CD4-positive, alpha-beta T cell treated with Interleukin-17A for 1 hour (primary cell): ENCODE data around the gene ANO1.
"Not testable (repeated sequence)": the region's sequence is repeated elsewhere in the genome, so short reads cannot be mapped to it uniquely, and the experiment has no call there.

Experiments used
- DNase-seq: peaks from one replicate; pipeline ENCODE4 v3.0.0-alpha.2; 2020

Gene ANO1

DNA sequence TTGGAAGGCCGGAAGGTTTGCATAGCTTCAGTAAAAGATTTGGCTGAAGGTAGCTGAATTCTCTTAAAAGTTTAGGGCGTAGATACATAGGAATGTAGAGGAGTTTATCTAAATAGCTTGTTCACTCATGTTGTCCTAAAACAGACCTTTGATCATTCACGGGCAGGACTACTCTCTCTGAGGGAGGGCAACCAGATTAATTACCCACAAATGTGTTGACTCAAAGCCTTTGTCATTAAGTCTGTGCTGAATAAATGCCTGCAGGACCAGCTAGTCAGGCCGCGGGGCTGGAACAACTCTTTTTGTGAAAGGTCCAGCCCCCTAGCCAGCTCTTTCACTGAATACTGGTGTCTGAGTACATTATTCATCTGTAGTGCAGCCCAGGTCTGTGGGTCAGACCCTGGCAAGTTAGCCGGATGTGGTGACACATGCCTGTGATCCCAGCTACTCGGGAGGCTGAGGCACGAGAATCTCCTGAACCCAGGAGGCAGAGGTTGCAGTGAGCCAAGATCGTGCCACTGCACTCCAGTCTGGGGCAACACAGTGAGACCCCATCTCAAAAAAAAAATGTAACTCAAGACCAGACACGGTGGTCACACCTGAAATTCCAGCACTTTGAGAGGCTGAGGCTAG is 122.2 kb downstream of the ANO1 start:
- DNase-seq: no peak

- DNase-seq: not testable (repeated sequence)
Observed at GRCh38 chr11:70201047-70201446, 122.9 kb downstream of the ANO1 start.

- DNase-seq: no peak
Observed at GRCh38 chr11:70201882-70202861, 124.1 kb downstream of the ANO1 start.

- DNase-seq: peak; percentile 94
Observed at GRCh38 chr11:70202920-70203750, 125.0 kb downstream of the ANO1 start, which contains the start of gene FADD. Gene FADD, plus strand, starts transcription at chr11:70203296. Its CDS starts 164 bp downstream, at chr11:70203460.

- DNase-seq: peak; percentile 92
Observed at GRCh38 chr11:70203751-70204465, 125.8 kb downstream of the ANO1 start.

GRCh38 chr11:70204466-70204799 is 126.3 kb downstream of the ANO1 start:
- no peak for DNase-seq

- no peak for DNase-seq
Observed at GRCh38 chr11:70205049-70205725, 127.1 kb downstream of the ANO1 start.

- peak; percentile 12 for DNase-seq
Observed at GRCh38 chr11:70205766-70206165, 127.6 kb downstream of the ANO1 start.

DNA sequence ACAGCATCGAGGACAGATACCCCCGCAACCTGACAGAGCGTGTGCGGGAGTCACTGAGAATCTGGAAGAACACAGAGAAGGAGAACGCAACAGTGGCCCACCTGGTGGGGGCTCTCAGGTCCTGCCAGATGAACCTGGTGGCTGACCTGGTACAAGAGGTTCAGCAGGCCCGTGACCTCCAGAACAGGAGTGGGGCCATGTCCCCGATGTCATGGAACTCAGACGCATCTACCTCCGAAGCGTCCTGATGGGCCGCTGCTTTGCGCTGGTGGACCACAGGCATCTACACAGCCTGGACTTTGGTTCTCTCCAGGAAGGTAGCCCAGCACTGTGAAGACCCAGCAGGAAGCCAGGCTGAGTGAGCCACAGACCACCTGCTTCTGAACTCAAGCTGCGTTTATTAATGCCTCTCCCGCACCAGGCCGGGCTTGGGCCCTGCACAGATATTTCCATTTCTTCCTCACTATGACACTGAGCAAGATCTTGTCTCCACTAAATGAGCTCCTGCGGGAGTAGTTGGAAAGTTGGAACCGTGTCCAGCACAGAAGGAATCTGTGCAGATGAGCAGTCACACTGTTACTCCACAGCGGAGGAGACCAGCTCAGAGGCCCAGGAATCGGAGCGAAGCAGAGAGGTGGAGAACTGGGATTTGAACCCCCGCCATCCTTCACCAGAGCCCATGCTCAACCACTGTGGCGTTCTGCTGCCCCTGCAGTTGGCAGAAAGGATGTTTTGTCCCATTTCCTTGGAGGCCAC is 128.3 kb downstream of the ANO1 start:
- no peak for DNase-seq

GRCh38 chr11:70206982-70207376 is 128.9 kb downstream of the ANO1 start:
- DNase-seq: no peak

DNA sequence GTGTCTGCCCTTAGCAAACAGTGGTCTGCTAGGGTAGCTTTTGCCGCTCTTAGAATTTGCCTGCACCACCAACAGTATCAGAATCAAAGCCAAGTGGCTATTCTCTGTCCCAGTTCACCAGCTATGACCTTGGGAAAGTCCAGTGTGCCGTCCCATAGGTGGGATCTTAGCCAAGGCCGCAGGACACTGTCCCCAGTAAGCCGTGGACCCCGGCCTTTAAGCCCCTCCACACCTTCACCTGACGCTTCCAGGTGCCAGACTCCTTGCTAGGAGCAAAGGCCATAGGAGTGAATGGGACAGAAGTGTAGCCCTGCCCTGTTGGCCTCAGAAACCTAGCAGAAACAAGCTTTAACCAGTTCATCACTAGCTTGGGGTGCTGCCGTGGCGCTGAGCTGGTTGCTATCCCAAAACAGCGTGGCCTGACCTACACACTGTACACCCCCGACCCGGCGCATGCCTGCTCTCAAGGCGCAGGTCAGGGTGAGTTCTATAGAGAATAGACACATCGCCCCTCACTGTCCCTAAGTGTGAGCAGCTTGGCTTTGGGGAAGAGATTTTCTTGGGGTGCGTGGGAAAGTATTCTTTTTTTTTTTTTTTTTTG is 129.5 kb downstream of the ANO1 start:
- no peak for DNase-seq

DNA sequence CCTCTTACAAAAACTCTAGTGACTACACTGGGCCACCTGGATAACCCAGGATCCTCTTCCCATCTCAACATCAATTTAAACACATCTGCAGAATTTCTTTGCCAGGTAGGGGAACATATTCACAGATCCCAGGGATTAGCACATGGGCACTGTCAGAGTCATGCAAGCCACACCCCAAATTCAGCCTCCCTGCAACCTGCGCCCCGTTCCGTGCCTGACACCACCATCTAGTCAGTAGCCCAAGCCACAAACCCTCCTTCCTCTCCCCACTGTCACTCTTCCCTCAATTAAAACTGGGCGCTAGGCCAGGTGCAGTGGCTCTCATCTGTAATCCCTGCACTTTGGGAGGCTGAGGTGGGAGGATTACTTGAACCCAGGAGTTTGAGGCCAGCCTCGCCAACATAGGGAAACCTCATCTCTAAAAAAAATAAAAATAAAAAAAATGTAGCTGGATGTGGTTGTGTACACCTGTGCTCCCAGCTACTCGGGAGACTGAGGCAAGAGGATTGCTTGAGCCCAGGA is 131.3 kb downstream of the ANO1 start:
- DNase-seq: no peak

DNA sequence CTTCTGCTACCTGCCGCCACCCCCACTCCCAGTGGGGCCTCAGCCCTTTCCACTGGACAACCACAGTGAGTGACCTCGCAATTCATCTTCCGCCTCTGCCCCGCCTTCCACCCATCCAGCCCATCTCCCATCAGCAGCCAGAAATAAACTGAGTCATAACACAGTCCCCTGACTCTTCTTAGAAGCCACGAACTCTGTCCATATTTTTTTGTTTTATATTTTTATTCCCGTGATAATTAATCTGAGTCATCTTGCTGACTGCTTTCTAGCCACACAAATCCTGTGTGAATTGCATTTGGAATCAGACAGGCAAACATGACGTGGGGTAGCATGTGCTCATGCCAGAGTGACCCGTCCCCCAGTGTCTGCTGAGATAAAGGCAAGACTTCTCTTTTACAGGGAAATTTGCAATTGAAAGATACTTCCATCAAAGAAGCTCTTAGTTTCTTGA is 132.0 kb downstream of the ANO1 start:
- no peak for DNase-seq

DNA sequence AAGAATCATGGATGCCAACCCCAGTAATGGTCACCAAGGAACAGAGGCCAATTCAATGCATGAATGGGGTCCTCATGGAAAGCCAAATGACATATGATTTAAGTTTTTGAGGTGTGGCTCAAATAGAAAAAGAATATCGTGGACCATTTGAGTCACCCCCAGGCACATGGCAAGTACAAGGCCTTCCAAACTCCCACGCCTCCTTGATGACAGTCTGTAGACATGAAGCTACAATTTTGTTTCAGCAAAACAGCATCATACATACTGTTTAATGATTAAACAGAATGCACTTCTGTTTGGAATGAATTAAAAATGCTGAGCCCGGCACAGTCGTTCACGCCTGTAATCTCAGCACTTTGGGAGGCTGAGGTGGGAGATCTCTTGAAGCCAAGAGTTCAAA is 132.4 kb downstream of the ANO1 start:
- DNase-seq: no peak

DNA sequence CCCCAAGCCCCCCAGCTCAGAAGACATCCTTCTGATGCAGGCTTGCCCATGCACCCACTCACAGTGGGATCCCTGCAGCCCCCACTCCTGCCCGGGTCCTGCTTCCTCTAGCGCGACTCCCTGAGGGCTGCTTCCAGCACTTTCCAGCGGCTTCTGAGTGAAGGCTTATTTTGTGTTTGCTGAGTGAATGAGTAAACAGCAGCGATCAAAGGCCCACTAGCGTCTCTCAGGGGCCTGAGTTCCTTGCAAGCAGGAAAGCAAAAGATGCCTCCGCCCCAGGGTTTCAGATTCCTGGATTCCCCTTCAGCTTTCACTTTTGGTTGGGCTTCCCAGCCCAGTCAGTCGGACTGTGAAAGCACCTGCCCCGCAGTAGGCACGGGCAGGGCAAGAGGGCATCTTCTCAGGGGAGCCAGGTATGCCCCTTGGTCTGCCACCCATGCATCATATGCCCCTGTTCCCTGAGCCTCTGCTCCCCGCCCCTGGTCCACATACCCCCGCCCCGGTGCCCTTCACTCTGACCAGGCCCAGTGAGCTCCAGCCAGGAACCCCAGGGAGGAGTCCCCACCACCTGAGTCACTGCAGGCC is 134.2 kb downstream of the ANO1 start:
- no peak for DNase-seq

- not testable (repeated sequence) for DNase-seq
Observed at GRCh38 chr11:70217388-70217787, 139.3 kb downstream of the ANO1 start.

- not testable (repeated sequence) for DNase-seq
Observed at GRCh38 chr11:70218076-70218475, 140.0 kb downstream of the ANO1 start.

DNA sequence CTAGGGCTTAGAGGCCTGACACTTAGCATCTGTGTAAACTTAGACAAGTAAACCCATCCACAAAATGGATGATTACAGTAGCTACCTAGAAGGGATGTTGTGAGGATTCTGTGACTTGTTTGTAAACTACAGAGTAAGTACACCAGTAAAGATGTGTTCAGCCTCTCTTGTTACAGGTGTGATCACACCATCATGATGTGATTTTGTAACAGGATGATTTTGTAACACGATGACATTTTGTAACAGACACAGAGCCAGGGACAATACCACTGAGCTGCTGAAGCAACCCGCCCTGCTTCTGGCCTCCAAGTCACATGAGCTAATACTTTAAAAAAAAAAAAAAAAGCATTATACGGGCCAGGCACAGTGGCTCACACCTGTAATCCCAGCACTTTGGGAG is 142.0 kb downstream of the ANO1 start:
- no peak for DNase-seq

DNA sequence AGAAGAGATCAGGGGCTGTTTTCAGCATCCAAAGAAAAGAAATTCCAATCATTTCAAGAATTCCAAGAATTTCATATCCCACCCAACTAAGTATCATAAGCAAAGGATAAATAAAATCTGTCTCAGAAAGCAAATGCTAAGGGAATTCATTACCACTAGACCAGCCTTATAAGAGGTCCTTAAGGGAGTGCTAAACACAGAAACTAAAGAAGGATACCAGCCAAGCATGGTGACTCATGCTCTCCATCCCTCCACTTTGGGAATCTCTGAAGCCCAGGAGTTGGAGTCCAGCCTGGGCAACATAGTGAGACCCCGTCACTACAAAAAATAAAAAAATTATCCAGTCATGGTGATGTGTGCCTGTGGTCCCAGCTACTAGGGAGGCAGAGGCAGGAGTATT is 142.8 kb downstream of the ANO1 start:
- no peak for DNase-seq

DNA sequence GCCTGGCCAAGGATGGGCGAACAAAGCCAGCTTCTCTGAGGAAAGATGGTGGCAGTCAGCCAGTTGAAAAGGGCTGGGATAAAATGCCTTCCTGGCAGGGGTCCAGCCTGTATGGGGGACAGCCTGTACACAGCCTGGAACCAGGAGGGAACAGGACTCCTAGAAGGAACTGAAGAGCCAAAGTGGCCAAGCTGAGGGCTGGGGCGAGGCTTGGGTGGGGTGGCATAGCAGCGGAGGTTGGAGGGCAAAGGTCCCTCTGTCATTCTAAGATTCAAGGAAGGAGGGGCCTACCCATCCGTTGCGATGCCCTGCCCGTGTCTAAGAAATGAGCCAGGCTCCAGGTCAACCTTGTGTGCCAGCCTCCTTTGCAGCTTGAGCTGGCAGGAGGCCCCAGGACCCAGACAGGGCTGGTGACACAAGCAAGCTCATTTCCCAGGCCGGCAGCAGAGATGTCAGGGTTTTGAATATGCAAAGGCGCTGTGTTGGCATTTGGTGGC is 147.6 kb downstream of the ANO1 start:
- no peak for DNase-seq
